HEK293 (cell line): ENCODE results near the gene FGFR2.

Experiments used
- BCL11A ChIP-seq: fragments of 450-650 bp; formaldehyde crosslinking; IDR thresholded peaks from 2 replicates; pipeline ENCODE4 v1.5.1; 2016; ENCODE audit warnings: low read depth, missing biosample characterization, missing genetic modification characterization
- ZBTB17 ChIP-seq: fragments of 450-650 bp; formaldehyde crosslinking; IDR thresholded peaks from 2 replicates; pipeline ENCODE4 v1.5.1; 2016; ENCODE audit warnings: missing biosample characterization, missing genetic modification characterization
- ZBTB20 ChIP-seq: fragments of 450-650 bp; formaldehyde crosslinking; IDR thresholded peaks from 2 replicates; pipeline ENCODE4 v1.5.1; 2016; ENCODE audit warnings: missing biosample characterization, missing genetic modification characterization
- ZNF140 ChIP-seq: fragments of 450-650 bp; formaldehyde crosslinking; IDR thresholded peaks from 2 replicates; pipeline ENCODE4 v1.5.1; 2016; ENCODE audit warnings: missing biosample characterization, missing genetic modification characterization
- ZNF174 ChIP-seq: fragments of 450-650 bp; formaldehyde crosslinking; IDR thresholded peaks from 2 replicates; pipeline ENCODE4 v1.5.0; 2017; ENCODE audit warnings: missing biosample characterization, mild to moderate bottlenecking, missing genetic modification characterization
- ZNF223 ChIP-seq: fragments of 450-650 bp; formaldehyde crosslinking; IDR thresholded peaks from 2 replicates; pipeline ENCODE4 v1.5.1; 2016; ENCODE audit warnings: missing biosample characterization, missing genetic modification characterization
- ZNF335 ChIP-seq: fragments of 450-650 bp; formaldehyde crosslinking; conservative IDR thresholded peaks from 2 replicates; pipeline ENCODE4 v1.5.1; 2016; ENCODE audit warnings: missing biosample characterization, missing genetic modification characterization
- ZNF416 ChIP-seq: fragments of 450-650 bp; formaldehyde crosslinking; IDR thresholded peaks from 2 replicates; pipeline ENCODE4 v1.5.1; 2016; ENCODE audit warnings: missing biosample characterization, missing genetic modification characterization
- ZNF610 ChIP-seq: fragments of 450-650 bp; formaldehyde crosslinking; IDR thresholded peaks from 2 replicates; pipeline ENCODE4 v1.5.1; 2016; ENCODE audit warnings: missing biosample characterization, missing genetic modification characterization, borderline replicate concordance
- ZNF660 ChIP-seq: fragments of 450-650 bp; IDR thresholded peaks from 2 replicates; pipeline ENCODE4 v1.5.1; 2018; ENCODE audit warnings: missing biosample characterization, mild to moderate bottlenecking, missing genetic modification characterization
- ZNF777 ChIP-seq: fragments of 450-650 bp; formaldehyde crosslinking; IDR thresholded peaks from 2 replicates; pipeline ENCODE4 v1.5.1; 2017; ENCODE audit warnings: missing biosample characterization, missing genetic modification characterization, borderline replicate concordance
- ZSCAN30 ChIP-seq: fragments of 450-650 bp; IDR thresholded peaks from 2 replicates; pipeline ENCODE4 v1.5.1; 2018; ENCODE audit warnings: missing biosample characterization, mild to moderate bottlenecking, missing genetic modification characterization, moderate library complexity
- ZXDB ChIP-seq: fragments of 450-650 bp; formaldehyde crosslinking; IDR thresholded peaks from 2 replicates; pipeline ENCODE4 v1.5.1; 2016; ENCODE audit warnings: missing biosample characterization, missing genetic modification characterization
- TF ChIP-seq, protein P1 (sequence below): fragments of 450-650 bp; formaldehyde crosslinking; IDR thresholded peaks from 2 replicates; pipeline ENCODE4 v1.5.1; 2016; ENCODE audit warnings: missing biosample characterization, missing genetic modification characterization
- TF ChIP-seq, protein P2 (sequence below): fragments of 450-650 bp; formaldehyde crosslinking; IDR thresholded peaks from 2 replicates; pipeline ENCODE4 v1.5.1; 2016; ENCODE audit warnings: missing biosample characterization, missing genetic modification characterization
- TF ChIP-seq, protein P3 (sequence below): fragments of 450-650 bp; formaldehyde crosslinking; IDR thresholded peaks from 2 replicates; pipeline ENCODE4 v1.5.1; 2017; ENCODE audit warnings: missing biosample characterization, missing genetic modification characterization
- TF ChIP-seq, protein P4 (sequence below): fragments of 450-650 bp; formaldehyde crosslinking; IDR thresholded peaks from 2 replicates; pipeline ENCODE4 v1.5.1; 2016; ENCODE audit warnings: missing biosample characterization, missing genetic modification characterization

FGFR2 gene

DNA sequence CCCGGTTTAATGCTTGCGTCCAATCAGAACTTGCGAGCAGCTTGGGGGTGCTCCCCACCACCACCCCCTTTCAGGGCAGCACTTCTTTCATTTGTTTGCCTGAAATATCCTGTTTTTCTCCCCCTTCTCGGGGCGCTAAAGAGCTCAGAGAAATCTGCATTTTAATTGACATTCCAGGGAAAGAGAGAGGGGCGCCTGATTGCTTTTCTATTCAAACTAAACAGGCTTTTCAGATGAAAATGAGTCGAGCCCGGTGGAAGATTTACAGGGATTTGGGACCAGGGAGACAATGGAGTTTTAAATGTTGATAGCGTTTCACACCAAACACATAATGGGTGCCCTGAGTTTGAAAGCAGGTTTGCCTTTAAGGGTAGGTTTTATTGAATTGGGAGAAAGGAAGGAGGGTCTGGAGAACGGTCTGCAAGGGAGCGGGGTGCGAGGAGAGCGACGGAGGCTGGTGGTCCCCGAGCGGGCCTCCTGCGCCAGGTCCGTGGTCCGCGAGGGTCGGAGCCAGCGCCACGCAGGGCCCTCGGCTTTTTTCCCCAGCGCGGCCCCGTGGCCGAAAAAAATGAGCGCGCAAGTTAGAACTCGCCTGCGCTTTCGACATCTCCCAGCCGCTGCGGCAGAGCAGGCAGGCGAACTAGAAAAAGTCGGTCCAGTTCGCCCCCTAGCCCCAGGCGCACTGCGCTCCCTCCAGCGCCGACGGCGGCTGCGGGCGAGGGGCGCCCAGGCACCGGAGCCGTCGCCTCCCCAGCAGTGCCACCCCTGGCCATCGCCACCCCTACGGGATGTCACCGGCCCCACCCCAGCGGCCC is 1.3 kb downstream of the FGFR2 start (continued):
- TF ChIP-seq ZNF777 (peak; percentile 79; the same call in 1 of the 2 replicates), ZNF223 (0 out of 2 replicates have a peak, but pooled peaks have one; percentile 8), BCL11A (tag by site-specific recombination) (peak; percentile 32; the same call in 1 of the 2 replicates), ZXDB (tag by site-specific recombination) (peak; percentile 4; the same call in 1 of the 2 replicates), ZNF416 (tag by site-specific recombination) (no peak), ZNF660 (tag by site-specific recombination) (peak; percentile 19; the same call in 1 of the 2 replicates), ZNF610 (tag by site-specific recombination) (0 out of 2 replicates have a peak, but pooled peaks have one; percentile 37), ZSCAN30 (tag by site-specific recombination) (peak; percentile 28; the same call in 1 of the 2 replicates), ZBTB17 (peak; percentile 58), ZNF335 (peak; percentile 51), ZBTB20 (tag by site-specific recombination) (no peak), ZNF174 (tag by site-specific recombination) (no peak), ZNF140 (tag by site-specific recombination) (no peak)
- TF ChIP-seq, protein P1, sequence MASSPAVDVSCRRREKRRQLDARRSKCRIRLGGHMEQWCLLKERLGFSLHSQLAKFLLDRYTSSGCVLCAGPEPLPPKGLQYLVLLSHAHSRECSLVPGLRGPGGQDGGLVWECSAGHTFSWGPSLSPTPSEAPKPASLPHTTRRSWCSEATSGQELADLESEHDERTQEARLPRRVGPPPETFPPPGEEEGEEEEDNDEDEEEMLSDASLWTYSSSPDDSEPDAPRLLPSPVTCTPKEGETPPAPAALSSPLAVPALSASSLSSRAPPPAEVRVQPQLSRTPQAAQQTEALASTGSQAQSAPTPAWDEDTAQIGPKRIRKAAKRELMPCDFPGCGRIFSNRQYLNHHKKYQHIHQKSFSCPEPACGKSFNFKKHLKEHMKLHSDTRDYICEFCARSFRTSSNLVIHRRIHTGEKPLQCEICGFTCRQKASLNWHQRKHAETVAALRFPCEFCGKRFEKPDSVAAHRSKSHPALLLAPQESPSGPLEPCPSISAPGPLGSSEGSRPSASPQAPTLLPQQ = 0 out of 2 replicates have a peak, but pooled peaks have one; percentile 37
- TF ChIP-seq, protein P2, sequence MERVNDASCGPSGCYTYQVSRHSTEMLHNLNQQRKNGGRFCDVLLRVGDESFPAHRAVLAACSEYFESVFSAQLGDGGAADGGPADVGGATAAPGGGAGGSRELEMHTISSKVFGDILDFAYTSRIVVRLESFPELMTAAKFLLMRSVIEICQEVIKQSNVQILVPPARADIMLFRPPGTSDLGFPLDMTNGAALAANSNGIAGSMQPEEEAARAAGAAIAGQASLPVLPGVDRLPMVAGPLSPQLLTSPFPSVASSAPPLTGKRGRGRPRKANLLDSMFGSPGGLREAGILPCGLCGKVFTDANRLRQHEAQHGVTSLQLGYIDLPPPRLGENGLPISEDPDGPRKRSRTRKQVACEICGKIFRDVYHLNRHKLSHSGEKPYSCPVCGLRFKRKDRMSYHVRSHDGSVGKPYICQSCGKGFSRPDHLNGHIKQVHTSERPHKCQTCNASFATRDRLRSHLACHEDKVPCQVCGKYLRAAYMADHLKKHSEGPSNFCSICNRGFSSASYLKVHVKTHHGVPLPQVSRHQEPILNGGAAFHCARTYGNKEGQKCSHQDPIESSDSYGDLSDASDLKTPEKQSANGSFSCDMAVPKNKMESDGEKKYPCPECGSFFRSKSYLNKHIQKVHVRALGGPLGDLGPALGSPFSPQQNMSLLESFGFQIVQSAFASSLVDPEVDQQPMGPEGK (tag by site-specific recombination) = peak; percentile 83; the same call in 1 of the 2 replicates
- TF ChIP-seq, protein P3, sequence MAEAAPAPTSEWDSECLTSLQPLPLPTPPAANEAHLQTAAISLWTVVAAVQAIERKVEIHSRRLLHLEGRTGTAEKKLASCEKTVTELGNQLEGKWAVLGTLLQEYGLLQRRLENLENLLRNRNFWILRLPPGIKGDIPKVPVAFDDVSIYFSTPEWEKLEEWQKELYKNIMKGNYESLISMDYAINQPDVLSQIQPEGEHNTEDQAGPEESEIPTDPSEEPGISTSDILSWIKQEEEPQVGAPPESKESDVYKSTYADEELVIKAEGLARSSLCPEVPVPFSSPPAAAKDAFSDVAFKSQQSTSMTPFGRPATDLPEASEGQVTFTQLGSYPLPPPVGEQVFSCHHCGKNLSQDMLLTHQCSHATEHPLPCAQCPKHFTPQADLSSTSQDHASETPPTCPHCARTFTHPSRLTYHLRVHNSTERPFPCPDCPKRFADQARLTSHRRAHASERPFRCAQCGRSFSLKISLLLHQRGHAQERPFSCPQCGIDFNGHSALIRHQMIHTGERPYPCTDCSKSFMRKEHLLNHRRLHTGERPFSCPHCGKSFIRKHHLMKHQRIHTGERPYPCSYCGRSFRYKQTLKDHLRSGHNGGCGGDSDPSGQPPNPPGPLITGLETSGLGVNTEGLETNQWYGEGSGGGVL (tag by site-specific recombination) = peak; percentile 66
- TF ChIP-seq, protein P4, sequence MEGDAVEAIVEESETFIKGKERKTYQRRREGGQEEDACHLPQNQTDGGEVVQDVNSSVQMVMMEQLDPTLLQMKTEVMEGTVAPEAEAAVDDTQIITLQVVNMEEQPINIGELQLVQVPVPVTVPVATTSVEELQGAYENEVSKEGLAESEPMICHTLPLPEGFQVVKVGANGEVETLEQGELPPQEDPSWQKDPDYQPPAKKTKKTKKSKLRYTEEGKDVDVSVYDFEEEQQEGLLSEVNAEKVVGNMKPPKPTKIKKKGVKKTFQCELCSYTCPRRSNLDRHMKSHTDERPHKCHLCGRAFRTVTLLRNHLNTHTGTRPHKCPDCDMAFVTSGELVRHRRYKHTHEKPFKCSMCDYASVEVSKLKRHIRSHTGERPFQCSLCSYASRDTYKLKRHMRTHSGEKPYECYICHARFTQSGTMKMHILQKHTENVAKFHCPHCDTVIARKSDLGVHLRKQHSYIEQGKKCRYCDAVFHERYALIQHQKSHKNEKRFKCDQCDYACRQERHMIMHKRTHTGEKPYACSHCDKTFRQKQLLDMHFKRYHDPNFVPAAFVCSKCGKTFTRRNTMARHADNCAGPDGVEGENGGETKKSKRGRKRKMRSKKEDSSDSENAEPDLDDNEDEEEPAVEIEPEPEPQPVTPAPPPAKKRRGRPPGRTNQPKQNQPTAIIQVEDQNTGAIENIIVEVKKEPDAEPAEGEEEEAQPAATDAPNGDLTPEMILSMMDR = peak; percentile 85
- TF ChIP-seq, all 188 proteins: peak for 23
